Measurements from ENCODE around the gene ARSA. TPM values are rescaled to one million over a fixed set of nuclear protein-coding genes. Genes with fewer than 3 reads are reported as not detected.
A peak's percentile ranks its signal among the peaks of the same experiment; 100 is the strongest.

Gene ARSA
- total and polyA plus RNA-seq, 2 of the 13 experiments (the other 11 are each of a cell fraction or from before 2014, with no cell fraction given) = 9.0 to 11.5 TPM

DNA sequence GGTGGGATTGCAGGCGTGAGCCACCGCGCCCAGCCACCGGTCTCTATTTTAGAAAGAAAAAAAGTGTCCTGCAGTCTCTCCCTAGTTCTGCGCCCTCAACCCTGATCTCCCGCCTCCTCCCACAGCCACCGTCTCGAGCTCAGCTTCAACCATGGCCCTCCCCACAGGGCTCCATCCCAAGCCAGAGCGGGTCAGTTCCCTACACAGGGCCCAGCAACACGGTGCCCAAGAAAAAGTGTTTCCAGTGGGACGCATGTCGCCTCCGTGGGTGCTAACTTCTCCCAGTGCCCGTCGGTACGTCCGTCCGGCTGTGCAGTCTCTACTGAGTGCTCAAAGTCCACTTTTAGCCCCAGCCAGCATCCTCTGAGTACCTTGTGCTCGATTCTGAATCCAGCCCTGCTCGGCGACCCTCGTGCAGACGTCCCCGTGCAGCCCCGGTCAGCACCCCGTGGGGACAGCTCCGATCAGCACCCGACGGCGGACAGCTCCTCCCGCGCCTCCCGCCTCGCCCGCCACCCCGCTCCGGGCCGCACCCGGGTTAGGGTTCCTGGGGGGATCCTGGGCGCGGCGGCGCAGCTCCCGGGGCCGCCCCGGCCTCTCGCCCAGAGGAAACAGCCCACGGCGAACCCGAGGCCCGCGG lies 28.0 kb downstream of the ARSA start (continued):
- no peak for TF ChIP-seq TBP (CRISPR knock-in tag; IDR thresholded peaks at IDR 0.05)
- TF ChIP-seq, protein P1, sequence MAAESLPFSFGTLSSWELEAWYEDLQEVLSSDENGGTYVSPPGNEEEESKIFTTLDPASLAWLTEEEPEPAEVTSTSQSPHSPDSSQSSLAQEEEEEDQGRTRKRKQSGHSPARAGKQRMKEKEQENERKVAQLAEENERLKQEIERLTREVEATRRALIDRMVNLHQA (CRISPR knock-in tag; IDR thresholded peaks at IDR 0.05) = peak; percentile 84; the same call in 1 of the 2 replicates
- peak; percentile 98 for TF ChIP-seq ZNF30 (CRISPR knock-in tag; IDR thresholded peaks at IDR 0.05)
- TF ChIP-seq TEAD3 (CRISPR knock-in tag; optimal IDR thresholded peaks at IDR 0.05; ENCODE audit: borderline replicate concordance) = peak; percentile 80
- TF ChIP-seq, protein P2, sequence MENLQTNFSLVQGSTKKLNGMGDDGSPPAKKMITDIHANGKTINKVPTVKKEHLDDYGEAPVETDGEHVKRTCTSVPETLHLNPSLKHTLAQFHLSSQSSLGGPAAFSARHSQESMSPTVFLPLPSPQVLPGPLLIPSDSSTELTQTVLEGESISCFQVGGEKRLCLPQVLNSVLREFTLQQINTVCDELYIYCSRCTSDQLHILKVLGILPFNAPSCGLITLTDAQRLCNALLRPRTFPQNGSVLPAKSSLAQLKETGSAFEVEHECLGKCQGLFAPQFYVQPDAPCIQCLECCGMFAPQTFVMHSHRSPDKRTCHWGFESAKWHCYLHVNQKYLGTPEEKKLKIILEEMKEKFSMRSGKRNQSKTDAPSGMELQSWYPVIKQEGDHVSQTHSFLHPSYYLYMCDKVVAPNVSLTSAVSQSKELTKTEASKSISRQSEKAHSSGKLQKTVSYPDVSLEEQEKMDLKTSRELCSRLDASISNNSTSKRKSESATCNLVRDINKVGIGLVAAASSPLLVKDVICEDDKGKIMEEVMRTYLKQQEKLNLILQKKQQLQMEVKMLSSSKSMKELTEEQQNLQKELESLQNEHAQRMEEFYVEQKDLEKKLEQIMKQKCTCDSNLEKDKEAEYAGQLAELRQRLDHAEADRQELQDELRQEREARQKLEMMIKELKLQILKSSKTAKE (CRISPR knock-in tag; IDR thresholded peaks at IDR 0.05; ENCODE audit: borderline replicate concordance) = peak; percentile 84
- TF ChIP-seq ZNF879 (CRISPR knock-in tag; IDR thresholded peaks at IDR 0.05) = peak; percentile 98
- TF ChIP-seq ASH2L (IDR thresholded peaks at IDR 0.05; ENCODE audit: insufficient read length, low read depth, low read length) = no peak
- TF ChIP-seq HDAC6 (IDR thresholded peaks at IDR 0.05; ENCODE audit: low read depth, low read length) = no peak
- peak; percentile 97 for TF ChIP-seq ZNF878 (CRISPR knock-in tag; IDR thresholded peaks at IDR 0.05)
- TF ChIP-seq, protein P3, sequence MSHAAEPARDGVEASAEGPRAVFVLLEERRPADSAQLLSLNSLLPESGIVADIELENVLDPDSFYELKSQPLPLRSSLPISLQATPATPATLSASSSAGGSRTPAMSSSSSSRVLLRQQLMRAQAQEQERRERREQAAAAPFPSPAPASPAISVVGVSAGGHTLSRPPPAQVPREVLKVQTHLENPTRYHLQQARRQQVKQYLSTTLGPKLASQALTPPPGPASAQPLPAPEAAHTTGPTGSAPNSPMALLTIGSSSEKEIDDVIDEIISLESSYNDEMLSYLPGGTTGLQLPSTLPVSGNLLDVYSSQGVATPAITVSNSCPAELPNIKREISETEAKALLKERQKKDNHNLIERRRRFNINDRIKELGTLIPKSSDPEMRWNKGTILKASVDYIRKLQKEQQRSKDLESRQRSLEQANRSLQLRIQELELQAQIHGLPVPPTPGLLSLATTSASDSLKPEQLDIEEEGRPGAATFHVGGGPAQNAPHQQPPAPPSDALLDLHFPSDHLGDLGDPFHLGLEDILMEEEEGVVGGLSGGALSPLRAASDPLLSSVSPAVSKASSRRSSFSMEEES (CRISPR knock-in tag; IDR thresholded peaks at IDR 0.05) = peak; percentile 97
- TF ChIP-seq MXI1 (IDR thresholded peaks at IDR 0.05; ENCODE audit: borderline replicate concordance, low read depth, low read length) = peak; percentile 98
- TF ChIP-seq, protein P4, sequence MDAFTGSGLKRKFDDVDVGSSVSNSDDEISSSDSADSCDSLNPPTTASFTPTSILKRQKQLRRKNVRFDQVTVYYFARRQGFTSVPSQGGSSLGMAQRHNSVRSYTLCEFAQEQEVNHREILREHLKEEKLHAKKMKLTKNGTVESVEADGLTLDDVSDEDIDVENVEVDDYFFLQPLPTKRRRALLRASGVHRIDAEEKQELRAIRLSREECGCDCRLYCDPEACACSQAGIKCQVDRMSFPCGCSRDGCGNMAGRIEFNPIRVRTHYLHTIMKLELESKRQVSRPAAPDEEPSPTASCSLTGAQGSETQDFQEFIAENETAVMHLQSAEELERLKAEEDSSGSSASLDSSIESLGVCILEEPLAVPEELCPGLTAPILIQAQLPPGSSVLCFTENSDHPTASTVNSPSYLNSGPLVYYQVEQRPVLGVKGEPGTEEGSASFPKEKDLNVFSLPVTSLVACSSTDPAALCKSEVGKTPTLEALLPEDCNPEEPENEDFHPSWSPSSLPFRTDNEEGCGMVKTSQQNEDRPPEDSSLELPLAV (CRISPR knock-in tag; conservative IDR thresholded peaks at IDR 0.05; ENCODE audit: low read depth) = peak; percentile 96
- no peak for TF ChIP-seq ZNF207 (IDR thresholded peaks at IDR 0.05; ENCODE audit: borderline replicate concordance)
- peak; percentile 98 for TF ChIP-seq ZNF660 (CRISPR knock-in tag; IDR thresholded peaks at IDR 0.05; ENCODE audit: borderline replicate concordance, low read depth)
- TF ChIP-seq XBP1 (CRISPR knock-in tag; IDR thresholded peaks at IDR 0.05) = peak; percentile 98
- TF ChIP-seq ZNF335 (CRISPR knock-in tag; IDR thresholded peaks at IDR 0.05) = peak; percentile 90
- TF ChIP-seq NFKB2 (CRISPR knock-in tag; IDR thresholded peaks at IDR 0.05; ENCODE audit: borderline replicate concordance) = peak; percentile 100
- TF ChIP-seq, protein P5, sequence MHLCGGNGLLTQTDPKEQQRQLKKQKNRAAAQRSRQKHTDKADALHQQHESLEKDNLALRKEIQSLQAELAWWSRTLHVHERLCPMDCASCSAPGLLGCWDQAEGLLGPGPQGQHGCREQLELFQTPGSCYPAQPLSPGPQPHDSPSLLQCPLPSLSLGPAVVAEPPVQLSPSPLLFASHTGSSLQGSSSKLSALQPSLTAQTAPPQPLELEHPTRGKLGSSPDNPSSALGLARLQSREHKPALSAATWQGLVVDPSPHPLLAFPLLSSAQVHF (CRISPR knock-in tag; IDR thresholded peaks at IDR 0.05) = peak; percentile 99
- TF ChIP-seq IRX3 (CRISPR knock-in tag; IDR thresholded peaks at IDR 0.05; ENCODE audit: borderline replicate concordance, low read depth) = peak; percentile 99
- TF ChIP-seq SIN3B (IDR thresholded peaks at IDR 0.05; ENCODE audit: low read length) = peak; percentile 56
- peak; percentile 88; the same call in 1 of the 2 replicates for TF ChIP-seq NCOA1 (CRISPR knock-in tag; IDR thresholded peaks at IDR 0.05)
- peak; percentile 92 for TF ChIP-seq ARNTL (CRISPR knock-in tag; IDR thresholded peaks at IDR 0.05)
- peak; percentile 46 for TF ChIP-seq YY1 (IDR thresholded peaks at IDR 0.05; ENCODE audit: insufficient read depth, insufficient replicate concordance, low read depth, low read length)
- peak; percentile 99 for TF ChIP-seq MAF1 (CRISPR knock-in tag; IDR thresholded peaks at IDR 0.05; ENCODE audit: borderline replicate concordance)
- no peak for TF ChIP-seq U2AF1 (optimal IDR thresholded peaks at IDR 0.05; ENCODE audit: low read depth, low read length)

Measured in HepG2 (cell line).